Measurements from ENCODE around the gene FASTKD1.

The FASTKD1 gene

DNA sequence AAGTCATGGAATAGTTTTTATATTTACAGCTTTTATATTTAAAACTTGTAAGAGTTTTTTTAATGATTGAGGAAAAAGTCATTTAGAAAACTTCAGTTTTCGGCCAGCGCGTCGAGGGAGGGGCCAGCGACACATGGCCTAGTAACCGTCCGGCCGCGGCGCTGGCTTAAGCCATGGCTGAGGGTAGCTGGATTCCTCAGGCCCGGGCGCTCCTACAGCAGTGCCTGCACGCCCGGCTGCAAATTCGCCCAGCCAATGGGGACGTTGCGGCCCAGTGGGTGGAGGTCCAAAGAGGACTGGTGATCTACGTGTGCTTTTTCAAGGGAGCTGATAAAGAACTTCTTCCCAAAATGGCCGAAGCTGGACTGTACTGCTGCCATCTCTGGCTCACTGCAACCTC is 69.0 kb downstream of the FASTKD1 start:
- no peak for DNase-seq

DNA sequence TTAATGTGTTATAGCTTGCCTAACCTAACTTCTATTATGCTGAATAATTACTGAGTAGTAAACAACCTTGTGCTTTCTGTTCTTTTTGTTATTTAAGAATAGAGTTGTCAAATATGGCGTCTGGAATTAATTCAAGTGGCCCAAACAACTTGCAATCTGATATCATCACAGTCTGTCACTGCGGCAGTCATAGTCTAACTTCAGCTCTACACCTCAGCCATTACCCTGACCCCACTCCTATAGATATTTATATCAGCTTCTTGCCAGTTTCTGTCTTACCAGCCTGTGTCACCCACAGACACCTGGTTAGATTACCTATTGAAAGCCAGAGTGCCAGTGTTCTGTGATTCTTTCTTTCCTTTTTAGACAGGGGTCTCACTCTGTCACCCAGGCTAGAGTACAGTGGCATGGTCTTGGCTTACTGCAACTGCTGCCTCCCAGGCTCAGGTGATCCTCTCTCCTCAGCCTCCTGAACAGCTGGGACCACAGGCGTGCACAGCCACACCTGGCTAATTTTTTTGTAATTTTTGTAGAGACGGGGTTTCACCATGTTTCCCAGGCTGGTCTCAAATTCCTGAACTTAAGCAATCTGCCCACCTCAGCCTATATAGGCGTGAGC is 78.2 kb downstream of the FASTKD1 start:
- no peak for DNase-seq

DNA sequence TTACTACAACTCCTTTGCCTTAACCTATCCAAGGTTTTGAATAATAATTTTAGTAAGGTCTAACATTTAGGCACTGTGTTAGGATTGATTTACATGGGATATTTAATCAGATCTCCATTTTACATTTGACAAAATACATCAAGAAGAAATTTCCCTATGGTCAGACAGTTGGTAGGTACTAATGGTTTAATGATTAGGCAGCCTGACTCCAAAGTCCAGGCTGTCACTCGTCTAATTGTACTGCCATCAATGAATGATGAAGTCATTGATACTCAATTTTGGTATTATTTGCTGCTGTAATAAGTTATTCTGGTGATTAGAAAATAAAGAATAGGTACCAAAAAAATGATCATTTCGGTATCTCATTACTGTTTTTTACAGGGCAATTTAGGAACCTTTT is 80.3 kb downstream of the FASTKD1 start:
- no peak for DNase-seq

DNA sequence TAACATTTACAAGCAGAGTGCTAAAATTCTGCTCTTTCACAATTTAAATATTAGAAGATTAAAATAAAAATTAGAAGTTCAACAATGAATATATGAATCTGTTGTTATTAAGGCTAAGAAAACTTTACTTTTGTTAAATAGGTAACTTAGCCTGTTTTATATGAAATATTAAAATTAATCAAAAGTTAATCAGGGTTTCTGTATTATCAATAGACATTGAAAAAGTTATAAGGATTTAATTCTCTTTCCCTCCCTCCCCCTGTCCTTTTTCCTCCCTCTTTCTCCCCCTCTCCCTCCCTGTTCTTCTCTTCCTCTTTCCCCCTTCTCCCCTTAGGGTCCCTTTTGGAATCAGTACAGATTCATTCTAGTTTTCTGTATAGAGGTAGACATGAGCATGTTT is 82.3 kb downstream of the FASTKD1 start:
- no peak for DNase-seq

DNA sequence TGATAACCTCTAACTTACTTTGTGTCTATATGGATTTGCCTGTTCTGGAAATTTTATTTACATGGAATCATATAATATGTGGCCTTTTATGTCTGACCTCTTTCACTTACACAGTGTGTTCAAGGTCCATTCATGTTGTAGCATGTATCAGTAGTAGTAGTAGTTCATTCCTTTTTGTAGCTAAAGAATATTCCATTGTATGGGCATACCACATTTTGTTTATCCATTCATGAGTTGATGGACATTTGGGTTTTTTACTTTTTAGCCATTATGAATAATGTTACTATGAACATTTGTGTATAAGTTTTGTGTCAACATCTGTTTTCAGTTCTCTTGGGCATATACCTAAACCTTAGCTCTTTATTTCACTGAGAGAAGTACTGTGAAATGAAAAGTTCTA is 82.8 kb downstream of the FASTKD1 start:
- DNase-seq: no peak

DNA sequence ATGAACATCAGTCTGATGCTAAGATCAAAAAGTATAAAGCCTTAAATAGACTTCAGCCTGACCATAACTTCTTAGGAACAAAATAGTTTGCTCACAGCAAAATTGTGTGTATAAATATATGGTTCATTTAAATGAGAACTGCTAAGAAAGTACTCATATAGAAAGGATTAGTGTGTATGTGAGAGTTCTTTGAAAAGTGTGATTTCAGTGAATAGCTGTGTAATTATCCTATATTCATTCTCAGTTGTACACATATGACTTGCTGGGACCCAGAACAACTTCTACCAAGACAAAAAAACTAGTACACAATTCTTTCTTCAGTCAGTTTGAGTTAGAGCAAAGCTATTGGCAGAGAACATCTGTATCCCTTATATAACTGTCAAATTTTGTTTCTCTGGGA is 87.2 kb downstream of the FASTKD1 start:
- DNase-seq: no peak

DNA sequence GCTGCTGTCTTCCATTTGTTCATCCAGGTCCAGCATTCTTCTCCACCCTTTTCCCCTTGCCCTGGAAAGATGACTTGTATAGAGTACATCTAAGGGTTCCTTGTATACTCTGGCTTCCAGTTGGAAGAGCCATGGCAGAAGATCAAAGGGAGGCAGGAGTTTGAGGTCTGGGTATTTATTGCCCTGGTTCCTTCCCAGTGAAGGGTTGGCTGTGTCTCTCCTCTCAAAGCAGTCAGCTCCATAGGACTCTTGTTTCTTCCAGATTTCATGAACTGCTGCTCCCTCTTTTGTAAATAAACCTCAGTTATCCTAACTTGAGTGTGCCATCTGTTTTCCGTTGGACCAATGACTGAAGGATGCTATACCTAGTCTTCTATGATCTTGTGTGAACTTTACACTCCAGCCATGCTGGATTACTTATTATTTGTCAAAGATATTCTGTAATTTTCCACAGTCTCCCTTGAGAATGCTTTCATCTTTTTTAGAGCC is 88.0 kb downstream of the FASTKD1 start:
- no peak for DNase-seq

DNA sequence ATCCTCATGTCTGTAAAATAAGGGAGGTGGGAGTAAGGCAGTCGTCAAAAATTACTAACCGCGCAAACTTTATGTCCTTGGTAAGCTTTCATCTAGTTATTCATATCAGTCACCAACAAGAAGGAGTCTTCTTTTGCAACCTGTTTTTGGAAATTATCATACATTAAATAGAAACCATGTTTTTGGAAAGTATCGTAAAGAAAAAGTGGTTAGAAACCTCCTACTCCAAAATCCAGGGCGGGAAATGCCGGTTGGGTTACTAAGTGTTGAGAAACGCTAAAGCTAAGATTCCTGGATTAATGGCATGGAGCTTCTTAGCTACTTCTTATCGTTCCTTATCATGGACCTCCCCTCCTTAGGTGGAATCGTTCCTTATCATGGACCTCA is 93.6 kb downstream of the FASTKD1 start:
- DNase-seq: no peak
